LNCAP (cell line): ENCODE measurements around the gene CUX1.

Experiments used
- CTCF ChIP-seq: fragments of 450-650 bp; IDR thresholded peaks from 2 replicates; pipeline ENCODE4 v1.5.1; 2017; ENCODE audit warnings: mild to moderate bottlenecking

Gene CUX1

GRCh38 chr7:102018876-102019275 lies 201.4 kb downstream of the CUX1 start:
- TF ChIP-seq CTCF = no peak

GRCh38 chr7:102019461-102019860 lies 202.0 kb downstream of the CUX1 start:
- no peak for TF ChIP-seq CTCF

GRCh38 chr7:102021841-102022618 lies 204.6 kb downstream of the CUX1 start:
- TF ChIP-seq CTCF = no peak

- no peak for TF ChIP-seq CTCF
Measured at GRCh38 chr7:102024005-102024768, 206.8 kb downstream of the CUX1 start.

- TF ChIP-seq CTCF = no peak
Measured at GRCh38 chr7:102024769-102025391, 207.5 kb downstream of the CUX1 start.

- no peak for TF ChIP-seq CTCF
Measured at GRCh38 chr7:102028206-102028826, 210.9 kb downstream of the CUX1 start.

- TF ChIP-seq CTCF = no peak
Measured at GRCh38 chr7:102029616-102030015, 212.2 kb downstream of the CUX1 start.
